ENCODE results near the gene KMT2B.

DNA sequence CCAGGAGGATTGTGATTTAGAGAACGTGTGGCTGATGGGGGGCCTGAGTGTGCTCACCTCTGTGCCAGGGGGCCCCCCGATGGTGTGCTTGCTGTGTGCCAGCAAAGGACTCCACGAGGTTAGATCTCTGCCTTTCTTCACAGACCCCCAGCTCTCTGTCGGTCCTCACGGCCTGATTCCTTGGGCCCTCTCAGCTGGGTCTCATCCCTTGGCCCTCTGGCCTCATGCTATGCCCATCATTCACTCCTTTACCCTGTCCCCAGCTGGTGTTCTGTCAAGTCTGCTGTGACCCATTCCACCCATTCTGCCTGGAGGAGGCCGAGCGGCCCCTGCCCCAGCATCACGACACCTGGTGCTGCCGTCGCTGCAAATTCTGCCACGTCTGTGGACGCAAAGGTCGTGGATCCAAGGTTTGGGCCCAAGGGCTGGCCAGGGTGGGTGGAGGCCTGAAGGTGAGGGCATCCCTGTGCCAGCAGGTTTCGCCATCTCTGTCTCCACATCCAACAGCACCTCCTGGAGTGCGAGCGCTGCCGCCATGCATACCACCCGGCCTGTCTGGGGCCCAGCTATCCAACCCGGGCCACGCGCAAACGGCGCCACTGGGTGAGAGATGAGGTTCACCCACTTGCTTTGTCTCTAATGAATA lies 7.5 kb downstream of the KMT2B start:
- TF ChIP-seq ZEB2 (tag by site-specific recombination; IDR thresholded peaks at IDR 0.05): no peak
- TF ChIP-seq CTCF (tag by site-specific recombination; IDR thresholded peaks at IDR 0.05): no peak
- no peak for TF ChIP-seq ZNF580 (tag by site-specific recombination; IDR thresholded peaks at IDR 0.05)
